Glutamatergic neuron (in vitro differentiated cells): Measurements from ENCODE around the gene SIGLEC7. TPM values are rescaled to one million over a fixed set of nuclear protein-coding genes. Genes with fewer than 3 reads are reported as not detected.

ENCODE experiments used
- DNase-seq: peaks from one replicate; pipeline ENCODE4 v3.0.0; 2022
- H3K27ac Mint-ChIP-seq: one replicate; pipeline ENCODE4 v1.8.0; 2020; ENCODE audit warnings: mild to moderate bottlenecking, mixed read lengths, inconsistent platforms; ENCODE audit not compliant: unreplicated experiment
- H3K27me3 Mint-ChIP-seq: one replicate; pipeline ENCODE4 v1.8.0; 2020; ENCODE audit warnings: mild to moderate bottlenecking, moderate library complexity, mixed read lengths, inconsistent platforms; ENCODE audit not compliant: unreplicated experiment
- H3K36me3 Mint-ChIP-seq: one replicate; pipeline ENCODE4 v1.8.0; 2020; ENCODE audit warnings: mild to moderate bottlenecking, mixed read lengths, inconsistent platforms; ENCODE audit not compliant: unreplicated experiment
- H3K4me1 Mint-ChIP-seq: one replicate; pipeline ENCODE4 v1.8.0; 2020; ENCODE audit warnings: mild to moderate bottlenecking, low read depth, mixed read lengths, inconsistent platforms; ENCODE audit not compliant: unreplicated experiment
- H3K4me3 Mint-ChIP-seq: one replicate; pipeline ENCODE4 v1.8.0; 2020; ENCODE audit warnings: mild to moderate bottlenecking, mixed read lengths, inconsistent platforms; ENCODE audit not compliant: unreplicated experiment
- H3K9me3 Mint-ChIP-seq: one replicate; pipeline ENCODE4 v1.8.0; 2020; ENCODE audit warnings: mild to moderate bottlenecking, moderate library complexity, mixed read lengths, inconsistent platforms; ENCODE audit not compliant: unreplicated experiment
- CTCF ChIP-seq: fragments of 200-600 bp; sonication (generic); IDR thresholded peaks from one replicate; pipeline ENCODE4 v1.5.0; 2021; ENCODE audit not compliant: partially characterized antibody, unreplicated experiment
- total RNA-seq: library from RNA; stranded (reverse); fragmentation: NEBNext Ultra II Directional; extraction: Animal tissue kit (Norgen Biotek cat#: 25700); gene quantifications from one replicate; pipeline ENCODE4 v1.2.1, GENCODE V29; 2021; ENCODE audit not compliant: unreplicated experiment

SIGLEC7 gene
- total RNA-seq, 1 donor from 2014 or later = not detected

- Mint-ChIP-seq H3K9me3 (peaks cover 1% of the 10 kb centered on the region), H3K27me3 (no peaks in the 10 kb centered on the region), H3K36me3 (no peaks in the 10 kb centered on the region), H3K27ac (no peak overlapping the region), H3K4me1 (no peaks in the 10 kb centered on the region), H3K4me3 (no peak overlapping the region)
- no peak for TF ChIP-seq CTCF
- no peak for DNase-seq
Observed at GRCh38 chr19:51200071-51200666, 58.1 kb downstream of the SIGLEC7 start.

GRCh38 chr19:51201712-51202111 is 59.6 kb downstream of the SIGLEC7 start:
- Mint-ChIP-seq H3K27ac (no peak overlapping the region), H3K36me3 (no peaks in the 10 kb centered on the region), H3K4me3 (no peak overlapping the region), H3K4me1 (no peaks in the 10 kb centered on the region), H3K9me3 (peaks cover 1% of the 10 kb centered on the region), H3K27me3 (no peaks in the 10 kb centered on the region)
- no peak for TF ChIP-seq CTCF
- no peak for DNase-seq

Other genes with a start within 250 kb of the SIGLEC7 start
- gene KLK4, start 230.9 kb upstream of the SIGLEC7 start, total RNA-seq = 0.66 TPM
- not detected for gene KLK5, start 189.3 kb upstream of the SIGLEC7 start, total RNA-seq
- gene KLK6, start 172.7 kb upstream of the SIGLEC7 start, total RNA-seq = not detected
- gene KLK7, start 158.4 kb upstream of the SIGLEC7 start, total RNA-seq = not detected
- gene KLK8, start 140.7 kb upstream of the SIGLEC7 start, total RNA-seq = not detected
- gene KLK10, start 122.6 kb upstream of the SIGLEC7 start, total RNA-seq = not detected
- not detected for gene KLK11, start 115.7 kb upstream of the SIGLEC7 start, total RNA-seq
- 0.66 TPM for gene KLK12, start 107.3 kb upstream of the SIGLEC7 start, total RNA-seq
- not detected for gene KLK13, start 77.2 kb upstream of the SIGLEC7 start, total RNA-seq
- 1.5 TPM for gene KLK14, start 59.4 kb upstream of the SIGLEC7 start, total RNA-seq
- 8.0 TPM for gene CTU1, start 33.9 kb upstream of the SIGLEC7 start, total RNA-seq
- not detected for gene SIGLEC9, start 17.4 kb upstream of the SIGLEC7 start, total RNA-seq
- gene CD33, start 82.8 kb downstream of the SIGLEC7 start, total RNA-seq = not detected
- gene SIGLECL1, start 108.8 kb downstream of the SIGLEC7 start, total RNA-seq = not detected
- 59.9 TPM for gene IGLON5, start 169.3 kb downstream of the SIGLEC7 start, total RNA-seq
- 3.5 TPM for gene VSIG10L, start 199.8 kb downstream of the SIGLEC7 start, total RNA-seq
- 77.7 TPM for gene ETFB, start 224.1 kb downstream of the SIGLEC7 start, total RNA-seq
- not detected for gene CLDND2, start 226.7 kb downstream of the SIGLEC7 start, total RNA-seq
- gene NKG7, start 230.4 kb downstream of the SIGLEC7 start, total RNA-seq = not detected
- not detected for gene LIM2, start 245.7 kb downstream of the SIGLEC7 start, total RNA-seq
- gene C19orf84, start 248.3 kb downstream of the SIGLEC7 start, total RNA-seq = not detected